OCI-LY7 (cell line): Measurements from ENCODE around the gene ELL. TPM values are rescaled to one million over a fixed set of nuclear protein-coding genes. Genes with fewer than 3 reads are reported as not detected.
A peak's percentile ranks its signal among the peaks of the same experiment; 100 is the strongest.

Source experiments
- BruUV-seq: library from RNA; stranded (reverse); fragments of 400-500 nt; replicated peaks from 2 replicates; lab custom pipeline; 2021; lab: Mats Ljungman, UMichigan
- CTCF ChIA-PET: fragments of 300-600 bp; sonication (Branson Sonifier 250); formaldehyde crosslinking; loops from one replicate; lab custom pipeline; 2022; ENCODE audit warnings: antibody characterized with exemption; ENCODE audit not compliant: unreplicated experiment; lab: Charles Lee
- POLR2A ChIA-PET: fragments of 300-600 bp; sonication (Branson Sonifier 250); formaldehyde crosslinking; loops from one replicate; lab custom pipeline; 2022; ENCODE audit warnings: antibody characterized with exemption; lab: Charles Lee
- DNase-seq: peaks from one replicate; pipeline ENCODE4 v3.0.0-alpha.2; 2015; ENCODE audit warnings: low spot score
- H2AFZ ChIP-seq: fragments of 200-600 bp; sonication (generic), shearing (Covaris generic); 2 replicates; pipeline ENCODE4 v1.6.1; 2014; ENCODE audit warnings: mild to moderate bottlenecking, antibody characterized with exemption, low read length, moderate library complexity
- H3K27ac ChIP-seq: fragments of 200-600 bp; sonication (generic); 2 replicates; pipeline ENCODE4 v1.5.1; 2014; ENCODE audit warnings: mixed run types, low read depth, mild to moderate bottlenecking, moderate library complexity, low read length, inconsistent platforms; ENCODE audit not compliant: poor library complexity, severe bottlenecking
- H3K36me3 ChIP-seq: fragments of 200-600 bp; sonication (generic); 2 replicates; pipeline ENCODE4 v1.6.1; 2014; ENCODE audit warnings: mild to moderate bottlenecking, antibody characterized with exemption, low read length, moderate library complexity, mixed read lengths; ENCODE audit not compliant: insufficient read depth
- H3K4me1 ChIP-seq: fragments of 200-600 bp; sonication (generic); 2 replicates; pipeline ENCODE4 v1.5.1; 2014; ENCODE audit warnings: mild to moderate bottlenecking, low read length; ENCODE audit not compliant: insufficient read depth, poor library complexity, severe bottlenecking
- H3K4me2 ChIP-seq: fragments of 200-600 bp; sonication (generic); 2 replicates; pipeline ENCODE4 v1.6.1; 2014; ENCODE audit warnings: mild to moderate bottlenecking, low read length
- H3K4me3 ChIP-seq: fragments of 200-600 bp; sonication (generic); 2 replicates; pipeline ENCODE4 v1.5.1; 2014; ENCODE audit warnings: mild to moderate bottlenecking, low read depth, low read length; ENCODE audit not compliant: poor library complexity, severe bottlenecking
- H3K79me2 ChIP-seq: fragments of 200-600 bp; sonication (generic); 2 replicates; pipeline ENCODE4 v1.6.1; 2016; ENCODE audit warnings: low read depth, mild to moderate bottlenecking, low read length, moderate library complexity, mixed read lengths; ENCODE audit not compliant: insufficient read depth
- H3K9me2 ChIP-seq: fragments of 200-600 bp; sonication (generic); 2 replicates; pipeline ENCODE4 v1.6.1; 2016; ENCODE audit warnings: mild to moderate bottlenecking, low read length, mixed read lengths; ENCODE audit not compliant: insufficient read depth
- H3K9me3 ChIP-seq: fragments of 200-600 bp; sonication (generic); 2 replicates; pipeline ENCODE4 v1.6.1; 2014; ENCODE audit warnings: mild to moderate bottlenecking, mixed run types, low read length, mixed read lengths
- H4K20me1 ChIP-seq: fragments of 200-600 bp; sonication (generic); 2 replicates; pipeline ENCODE4 v1.6.1; 2014; ENCODE audit warnings: mild to moderate bottlenecking, antibody characterized with exemption, low read length, moderate library complexity, mixed read lengths; ENCODE audit not compliant: insufficient read depth
- EZH2phosphoT487 ChIP-seq: fragments of 200-600 bp; sonication (generic); IDR thresholded peaks from 2 replicates; pipeline ENCODE4 v1.6.1; 2018; ENCODE audit warnings: low read depth, borderline replicate concordance, mild to moderate bottlenecking, mixed run types, antibody characterized with exemption, low read length, moderate library complexity, mixed read lengths
- intact Hi-C: fragments of 100-400 bp; cut with micrococcal nuclease; formaldehyde crosslinking; loops from one replicate; pipeline ENCODE4 v1.10.0; 2022; ENCODE audit not compliant: unreplicated experiment
- total RNA-seq, 2 experiments: library from RNA; depleted of rRNA in 1 of 2; stranded (reverse); fragments of >200 nt in 1 of 2; shearing (Covaris generic) in 1 of 2; gene quantifications; 2 replicates each; pipeline ENCODE4 v1.2.3, GENCODE V29; 2014 to 2022
- TF ChIP-seq, protein P1 (sequence below): fragments of 200-600 bp; sonication (generic); conservative IDR thresholded peaks from 2 replicates; pipeline ENCODE4 v1.5.1; 2014; ENCODE audit warnings: mild to moderate bottlenecking, antibody characterized with exemption, low read length, moderate library complexity, mixed read lengths

Gene ELL
- total RNA-seq, 2 experiments from 2014 or later, result 14.4 to 24.6 TPM

DNA sequence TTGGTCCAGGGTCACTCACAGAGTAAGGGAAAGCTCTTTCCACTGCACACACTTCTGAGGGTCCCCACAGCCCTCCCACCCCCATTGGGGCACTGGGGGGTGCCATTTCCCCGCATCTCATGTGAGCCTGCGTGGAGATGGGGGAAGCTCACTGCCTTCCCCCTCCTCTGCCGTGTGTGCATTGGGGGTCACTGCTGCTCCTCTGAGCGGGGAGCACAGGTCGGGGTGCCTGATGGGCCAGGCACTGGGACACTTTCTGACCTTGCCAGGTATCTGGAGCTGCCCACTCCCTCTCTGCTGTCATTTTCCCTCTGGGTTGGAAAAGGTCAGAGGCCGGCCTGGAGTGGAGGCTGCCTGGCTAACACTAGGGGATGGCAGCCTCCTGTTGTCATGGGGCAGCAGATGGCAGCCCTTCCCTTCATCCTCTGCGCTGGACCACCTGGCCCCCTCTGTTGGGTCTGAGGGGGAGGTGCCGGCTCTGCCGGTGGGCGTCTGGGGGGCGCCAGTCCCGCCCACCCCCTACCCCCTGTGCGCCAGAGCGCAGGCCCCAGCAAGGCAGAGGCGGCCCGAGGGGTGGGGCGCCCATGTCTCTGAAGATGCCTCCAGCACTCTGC is 93.6 kb downstream of the ELL start:
- POLR2A ChIA-PET, result interaction anchor here (1.0 kb wide), 1 partner anchor 372 kb away, joined by 3 read pairs; no protein-coding TSS in a partner anchor
- no peaks in the 10 kb centered on the region for H3K9me3 ChIP-seq
- no peak overlapping the region for H2AFZ ChIP-seq
- H3K9me2 ChIP-seq, result no peaks in the 10 kb centered on the region
- H3K36me3 ChIP-seq, result no peaks in the 10 kb centered on the region
- H4K20me1 ChIP-seq, result no peaks in the 10 kb centered on the region; the same call in 1 of the 2 replicates
- no TSS peak for BruUV-seq
- peaks cover 3% of the 10 kb centered on the region; the same call in 1 of the 2 replicates for H3K79me2 ChIP-seq
- intact Hi-C loops, result loop anchor here (10.0 kb wide), 1 partner anchor 407 kb away; the partner anchor contains the start of gene UPF1
- peak overlapping the region; percentile 37 for H3K27ac ChIP-seq
- peaks cover 59% of the 10 kb centered on the region for H3K4me1 ChIP-seq
- no peak overlapping the region for H3K4me3 ChIP-seq
- no peak for TF ChIP-seq EZH2phosphoT487
- TF ChIP-seq, protein P1, sequence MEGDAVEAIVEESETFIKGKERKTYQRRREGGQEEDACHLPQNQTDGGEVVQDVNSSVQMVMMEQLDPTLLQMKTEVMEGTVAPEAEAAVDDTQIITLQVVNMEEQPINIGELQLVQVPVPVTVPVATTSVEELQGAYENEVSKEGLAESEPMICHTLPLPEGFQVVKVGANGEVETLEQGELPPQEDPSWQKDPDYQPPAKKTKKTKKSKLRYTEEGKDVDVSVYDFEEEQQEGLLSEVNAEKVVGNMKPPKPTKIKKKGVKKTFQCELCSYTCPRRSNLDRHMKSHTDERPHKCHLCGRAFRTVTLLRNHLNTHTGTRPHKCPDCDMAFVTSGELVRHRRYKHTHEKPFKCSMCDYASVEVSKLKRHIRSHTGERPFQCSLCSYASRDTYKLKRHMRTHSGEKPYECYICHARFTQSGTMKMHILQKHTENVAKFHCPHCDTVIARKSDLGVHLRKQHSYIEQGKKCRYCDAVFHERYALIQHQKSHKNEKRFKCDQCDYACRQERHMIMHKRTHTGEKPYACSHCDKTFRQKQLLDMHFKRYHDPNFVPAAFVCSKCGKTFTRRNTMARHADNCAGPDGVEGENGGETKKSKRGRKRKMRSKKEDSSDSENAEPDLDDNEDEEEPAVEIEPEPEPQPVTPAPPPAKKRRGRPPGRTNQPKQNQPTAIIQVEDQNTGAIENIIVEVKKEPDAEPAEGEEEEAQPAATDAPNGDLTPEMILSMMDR, result no peak
- DNase-seq, result no peak
- CTCF ChIA-PET, result no interaction called here
- H3K4me2 ChIP-seq, result peak overlapping the region; percentile 66

DNA sequence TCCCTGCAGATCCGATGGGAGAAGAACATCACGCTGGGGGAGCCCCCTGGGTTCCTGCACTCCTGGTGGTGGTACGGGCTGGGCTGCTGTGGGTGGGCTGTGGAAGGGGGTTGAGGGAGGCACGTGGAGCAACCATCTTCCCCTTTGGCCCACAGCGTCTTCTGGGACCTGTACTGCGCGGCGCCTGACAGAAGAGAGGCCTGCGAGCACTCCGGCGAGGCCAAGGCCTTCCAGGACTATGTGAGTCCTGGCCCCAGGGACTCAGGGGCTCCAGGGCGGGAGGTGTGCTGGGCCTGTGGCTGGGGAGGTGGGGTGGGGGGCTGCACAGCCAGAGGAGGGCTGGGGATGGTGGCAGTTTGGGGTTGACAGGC is 94.1 kb downstream of the ELL start:
- TF ChIP-seq, protein P1, result no peak
- TF ChIP-seq EZH2phosphoT487, result no peak
- ChIA-PET POLR2A (no interaction called here), CTCF (no interaction called here)
- Histone ChIP-seq H3K27ac (no peak overlapping the region), H3K79me2 (peaks cover 8% of the 10 kb centered on the region; the same call in 1 of the 2 replicates), H3K4me2 (no peak overlapping the region), H3K4me1 (peaks cover 59% of the 10 kb centered on the region), H4K20me1 (no peaks in the 10 kb centered on the region; the same call in 1 of the 2 replicates), H3K9me3 (no peaks in the 10 kb centered on the region), H3K4me3 (no peak overlapping the region), H3K9me2 (no peaks in the 10 kb centered on the region), H2AFZ (no peak overlapping the region), H3K36me3 (no peaks in the 10 kb centered on the region)
- DNase-seq, result no peak
- BruUV-seq, result no TSS peak
- intact Hi-C loops, result loop anchor here (10.0 kb wide), 1 partner anchor 407 kb away; the partner anchor contains the start of gene UPF1
